HG03108 (cell line): ENCODE measurements around the gene XRN2.

Source experiments
- ATAC-seq: cut with Tn5 transposase; IDR thresholded peaks from one replicate; pipeline ENCODE4 v1.9.1; 2021; ENCODE audit warnings: moderate library complexity; ENCODE audit not compliant: unreplicated experiment

The XRN2 gene

GRCh38 chr20:21384308-21384892, 81.3 kb downstream of the XRN2 start:
- ATAC-seq, result no peak

DNA sequence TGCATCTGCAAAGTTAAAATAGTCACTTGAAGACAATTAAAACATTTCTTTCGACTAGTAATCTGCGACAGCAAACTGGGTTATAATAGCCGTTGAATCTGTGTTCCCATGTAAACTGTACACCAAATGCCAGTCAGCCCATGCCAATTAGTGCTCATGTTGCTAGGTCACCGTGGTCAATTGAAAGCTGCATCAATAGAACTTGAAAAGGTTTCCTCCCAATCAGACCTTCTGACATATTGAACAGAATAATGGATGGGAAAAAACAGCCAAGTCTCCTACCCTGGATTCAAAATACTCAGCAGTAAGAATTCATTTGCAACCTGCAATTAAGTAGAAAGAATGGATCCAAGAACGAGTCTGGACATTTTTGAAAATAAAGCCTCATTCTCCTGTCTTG, 83.0 kb downstream of the XRN2 start:
- ATAC-seq, result no peak

DNA sequence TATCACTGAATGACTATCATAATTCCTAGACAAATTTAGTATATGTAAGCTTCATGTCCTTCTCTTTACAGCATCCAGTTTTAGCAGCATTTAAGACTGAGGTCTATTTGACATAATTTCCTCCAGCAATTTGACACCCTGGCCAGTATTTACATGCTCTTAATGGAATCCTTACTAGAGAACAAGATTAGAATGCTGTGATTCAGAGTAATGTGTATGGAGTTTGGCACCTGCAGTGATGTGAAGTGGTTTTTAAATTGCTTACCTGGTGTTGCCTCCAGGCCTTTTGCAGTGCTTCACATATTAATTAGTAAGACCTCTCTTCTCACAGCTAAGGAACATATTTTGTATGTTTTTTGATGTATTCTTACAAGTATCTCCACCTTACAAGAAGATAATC, 84.4 kb downstream of the XRN2 start:
- no peak for ATAC-seq

- ATAC-seq, result no peak
These were observed 85.4 kb downstream of the XRN2 start for GRCh38 chr20:21388566-21388965.

GRCh38 chr20:21389368-21389767, 86.2 kb downstream of the XRN2 start:
- no peak for ATAC-seq

GRCh38 chr20:21390768-21391167, 87.6 kb downstream of the XRN2 start:
- ATAC-seq, result no peak

- no peak for ATAC-seq
These were observed 88.2 kb downstream of the XRN2 start for GRCh38 chr20:21391185-21391971.

GRCh38 chr20:21391972-21392352, 88.8 kb downstream of the XRN2 start:
- no peak for ATAC-seq

DNA sequence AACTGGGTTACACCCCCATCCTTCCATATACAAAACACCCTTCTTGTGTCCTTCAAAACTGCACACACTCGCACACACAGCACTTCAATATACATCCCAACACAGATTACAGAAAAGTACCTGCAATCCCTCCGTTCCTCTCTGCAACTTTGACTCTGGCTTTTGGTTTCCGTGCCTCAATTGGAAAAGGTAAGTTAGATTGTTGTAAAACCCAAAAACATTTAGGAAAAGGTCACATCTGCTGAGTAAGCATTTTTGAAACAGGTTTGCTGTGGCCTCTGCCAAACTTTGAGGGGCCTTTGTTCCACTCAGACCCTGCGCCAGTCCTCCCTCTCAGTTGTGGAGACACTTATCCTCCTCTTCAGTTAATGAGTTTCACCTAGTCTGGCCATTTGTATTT, 90.0 kb downstream of the XRN2 start:
- no peak for ATAC-seq

DNA sequence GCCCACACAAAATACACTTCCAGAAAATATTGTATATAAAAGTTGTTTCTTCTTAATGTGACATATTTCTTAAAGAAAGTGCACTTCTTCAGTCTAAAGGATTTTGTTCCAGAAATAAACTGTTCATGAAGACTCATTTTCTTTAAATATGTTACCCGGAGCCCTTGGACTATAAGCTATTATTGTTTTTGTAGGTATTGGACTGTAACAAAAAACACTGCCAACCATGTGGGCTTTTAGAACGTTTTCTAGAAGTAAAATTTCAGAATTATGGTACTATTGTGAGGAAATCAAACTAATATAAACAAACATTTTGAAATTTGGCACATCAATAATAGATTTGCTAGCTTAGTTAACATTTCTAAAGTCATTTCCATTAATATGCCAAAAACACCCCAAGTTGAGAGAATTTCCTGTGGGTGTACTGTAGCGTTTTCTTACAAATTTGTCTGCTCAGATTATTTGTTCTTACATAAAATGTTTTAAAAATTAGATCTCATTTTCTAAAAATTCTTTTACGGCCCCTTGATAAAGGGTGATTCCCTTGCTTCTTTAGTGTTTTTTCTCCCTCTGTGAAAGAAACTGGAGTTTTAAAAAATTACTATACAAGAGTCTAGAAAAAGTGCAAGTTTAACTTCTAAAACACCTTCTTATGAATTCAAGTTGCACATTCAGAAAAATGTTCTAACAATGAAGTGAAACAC, 90.8 kb downstream of the XRN2 start:
- ATAC-seq, result no peak

DNA sequence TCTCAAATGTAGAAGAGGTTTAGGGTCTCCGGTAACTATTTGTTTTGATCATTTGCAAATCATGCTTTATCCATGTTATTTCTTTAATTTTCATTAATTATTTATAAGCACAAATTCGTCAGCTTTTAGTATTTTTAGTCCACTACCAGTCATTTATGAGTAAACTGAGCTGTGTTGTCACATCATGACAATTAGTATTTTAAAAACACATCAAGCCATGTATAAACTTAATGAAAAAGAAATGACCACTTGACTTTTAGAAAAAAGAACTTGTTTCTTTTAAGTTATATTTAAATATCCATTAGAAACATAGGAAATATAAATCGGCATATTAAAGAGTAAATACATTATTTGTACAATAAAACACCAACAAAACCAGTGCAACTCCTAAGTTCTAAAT, 91.4 kb downstream of the XRN2 start:
- ATAC-seq, result no peak

DNA sequence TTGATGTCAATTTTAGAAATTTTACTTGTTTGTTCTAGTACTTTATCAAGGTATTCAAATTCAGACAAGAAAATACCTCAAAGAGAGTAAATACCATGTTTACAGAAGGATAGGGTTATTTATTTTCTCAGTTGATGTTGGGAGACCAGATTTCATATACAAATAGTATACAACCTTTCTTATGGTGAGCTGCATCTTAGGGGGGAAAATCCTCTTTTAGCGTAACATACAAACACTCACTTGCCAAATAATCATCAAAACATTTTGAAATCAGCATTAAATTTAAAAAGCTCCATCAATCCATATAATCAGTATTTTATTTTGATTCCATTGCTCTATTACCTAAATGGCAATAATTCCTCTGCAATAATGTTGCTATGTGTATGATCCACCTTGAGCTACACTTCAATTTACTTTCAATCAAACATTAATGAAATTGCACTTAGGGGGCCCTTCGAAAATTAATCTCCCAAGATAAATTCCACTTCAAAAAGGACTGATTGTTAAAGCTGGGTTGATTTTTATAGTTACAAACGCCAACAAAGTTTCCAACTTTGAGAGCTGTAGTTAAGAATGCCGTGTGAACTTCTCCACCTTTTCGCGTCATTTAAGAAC, 92.0 kb downstream of the XRN2 start:
- no peak for ATAC-seq

DNA sequence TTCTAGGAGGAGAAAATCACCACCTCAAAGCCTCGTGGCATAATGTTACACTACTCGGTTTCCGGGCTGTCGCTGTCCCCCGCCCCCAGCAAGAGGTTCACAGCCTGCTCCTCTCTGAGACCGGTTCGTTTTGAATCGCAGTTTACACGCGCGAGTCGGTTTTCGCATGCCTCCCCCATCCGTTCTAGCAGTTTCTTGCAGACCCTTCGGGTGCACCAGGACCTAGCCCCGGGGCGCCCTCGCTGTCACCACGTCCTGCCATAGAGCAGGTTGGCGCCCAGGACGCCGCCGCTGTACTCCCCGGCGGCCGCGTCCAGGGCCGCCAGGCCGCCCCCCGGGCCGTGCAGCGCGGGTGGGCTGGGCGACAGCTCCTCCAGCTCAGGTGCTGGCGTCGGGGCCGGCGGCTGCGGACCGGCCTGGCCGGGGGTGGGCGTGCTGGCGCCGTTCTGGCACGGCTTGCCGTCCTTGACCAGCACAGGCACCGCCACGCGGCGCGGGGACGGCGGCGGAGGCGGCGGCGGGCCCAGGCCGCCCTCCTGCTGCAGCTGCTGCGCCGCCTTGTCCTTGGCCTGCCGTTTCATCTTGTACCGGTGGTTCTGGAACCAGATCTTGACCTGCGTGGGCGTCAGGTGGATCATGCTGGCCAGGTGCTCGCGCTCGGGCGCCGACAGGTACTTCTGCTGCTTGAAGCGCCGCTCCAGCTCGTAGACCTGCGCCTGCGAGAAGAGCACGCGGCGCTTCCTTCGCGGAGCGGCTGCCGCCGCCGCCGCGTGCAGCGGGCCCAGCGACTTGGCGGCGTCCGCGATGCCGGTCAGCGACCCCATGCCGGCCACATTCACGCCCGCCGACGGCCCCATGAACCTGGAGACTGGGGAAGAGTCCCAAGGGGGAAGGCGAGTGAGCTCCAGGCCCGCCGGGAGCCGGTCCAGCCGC, 92.8 kb downstream of the XRN2 start:
- ATAC-seq, result no peak

- ATAC-seq, result no peak
These were observed 93.6 kb downstream of the XRN2 start for GRCh38 chr20:21396599-21397340.

DNA sequence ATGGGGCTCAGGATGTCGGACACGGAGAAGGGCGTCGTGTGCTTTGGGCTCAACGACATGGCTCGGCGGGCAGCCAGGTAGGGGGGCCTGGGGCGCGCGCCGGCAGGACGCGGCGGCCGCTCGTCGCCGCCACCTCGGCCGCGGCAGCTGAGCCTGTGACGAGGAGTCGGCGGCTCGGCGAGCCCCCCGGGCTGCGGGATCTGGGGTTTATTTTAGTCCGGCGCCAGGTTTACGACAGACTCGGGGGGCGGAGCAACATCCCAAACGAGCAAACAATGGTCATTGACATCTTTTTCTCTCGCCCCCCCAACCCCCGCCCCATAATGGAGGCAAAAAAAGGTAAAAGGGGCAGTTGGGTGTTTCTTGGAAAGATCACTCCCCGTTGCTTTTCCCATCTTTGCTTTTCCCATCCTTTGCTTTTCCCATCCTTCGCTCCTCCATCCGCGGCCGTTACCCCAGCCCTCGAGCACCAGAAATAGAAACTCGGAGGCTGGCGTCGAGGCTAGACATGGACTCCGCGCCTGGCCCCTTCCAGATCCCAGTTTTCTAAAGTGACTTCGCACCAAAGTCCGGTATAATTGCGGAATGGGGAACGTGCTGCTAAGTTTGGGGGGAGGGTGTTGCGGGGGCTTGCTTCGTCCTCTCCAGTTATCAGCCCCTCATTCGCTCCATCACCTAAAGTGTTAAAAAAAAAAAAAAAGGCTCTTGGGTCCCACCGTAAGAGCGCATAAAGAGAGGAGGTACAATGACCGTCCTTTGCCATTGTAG, 94.4 kb downstream of the XRN2 start, which contains the start of gene NKX2-4:
Gene NKX2-4 (minus strand): TSS at position 186 of the 768 bp plus-strand sequence. CDS start 127 bp downstream, at position 59.
- ATAC-seq, result no peak

GRCh38 chr20:21398109-21399004, 95.2 kb downstream of the XRN2 start:
- no peak for ATAC-seq

DNA sequence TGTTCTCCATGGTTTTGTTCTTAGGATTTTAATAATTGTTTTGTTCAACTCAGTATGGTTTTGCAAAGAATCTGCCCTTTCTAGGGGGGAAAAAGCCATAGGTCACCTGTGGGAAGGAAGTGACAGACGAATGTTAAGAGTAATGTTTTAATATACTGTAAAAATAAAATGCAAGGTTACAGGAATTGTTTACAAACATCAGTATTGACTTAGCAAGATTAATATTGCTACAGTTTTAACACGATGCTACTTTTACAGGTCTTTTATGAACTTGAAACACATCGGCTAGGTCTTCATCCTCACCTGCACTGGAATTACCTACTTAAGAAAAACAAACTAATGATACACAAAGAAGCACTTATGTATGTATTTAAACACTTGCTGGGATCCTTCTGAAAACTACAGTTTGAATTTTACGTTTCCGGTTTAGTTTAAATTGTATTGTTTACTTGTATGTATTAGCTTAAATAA, 95.9 kb downstream of the XRN2 start:
- ATAC-seq, result no peak

GRCh38 chr20:21411725-21412124, 108.6 kb downstream of the XRN2 start:
- ATAC-seq, result no peak
